GM18508 (cell line): ENCODE data around the gene CDC27.
"Not testable (repeated sequence)": the region's sequence is repeated elsewhere in the genome, so short reads cannot be mapped to it uniquely, and the experiment has no call there.

Experiments used
- ATAC-seq: cut with Tn5 transposase; IDR thresholded peaks from one replicate; pipeline ENCODE4 v1.9.1; 2021; ENCODE audit warnings: moderate number of reproducible peaks; ENCODE audit not compliant: insufficient read depth, unreplicated experiment

Gene CDC27

DNA sequence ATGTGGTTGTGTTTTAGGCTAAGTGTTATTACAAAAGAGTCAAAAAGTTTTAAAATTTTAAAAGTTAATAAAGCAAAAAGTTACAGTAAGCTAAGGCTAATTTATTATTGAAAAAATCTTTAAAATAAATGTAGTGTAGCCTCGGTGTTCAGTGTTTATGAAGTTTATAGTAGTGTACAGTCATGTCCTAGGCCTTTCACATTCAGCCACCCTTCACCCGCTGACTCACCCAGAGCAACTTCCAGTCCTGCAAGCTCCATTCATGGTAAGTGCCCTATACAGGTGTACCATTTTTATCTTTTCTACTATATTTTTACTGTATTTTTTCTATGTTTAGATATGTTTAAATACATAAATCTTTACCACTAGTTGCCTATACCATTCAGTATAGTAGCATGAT lies 111.5 kb downstream of the CDC27 start:
- no peak for ATAC-seq

DNA sequence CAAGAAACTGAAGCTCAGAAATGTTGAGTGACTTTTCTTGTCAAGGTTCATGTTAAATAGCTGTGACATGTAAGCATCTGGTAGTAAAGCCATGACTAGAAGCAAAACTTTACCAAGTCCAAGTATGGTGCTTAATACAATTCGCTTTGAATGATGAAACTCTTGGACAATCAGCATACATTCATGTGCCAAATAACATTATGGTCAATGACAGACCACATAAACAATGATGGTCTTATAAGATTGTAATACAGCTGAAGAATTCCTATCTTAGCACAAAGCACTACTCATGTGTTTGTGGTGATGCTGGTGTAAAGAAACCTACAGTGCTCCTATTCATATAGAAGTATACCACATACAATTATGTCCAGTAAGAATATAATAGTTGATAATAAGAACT lies 112.9 kb downstream of the CDC27 start:
- no peak for ATAC-seq

DNA sequence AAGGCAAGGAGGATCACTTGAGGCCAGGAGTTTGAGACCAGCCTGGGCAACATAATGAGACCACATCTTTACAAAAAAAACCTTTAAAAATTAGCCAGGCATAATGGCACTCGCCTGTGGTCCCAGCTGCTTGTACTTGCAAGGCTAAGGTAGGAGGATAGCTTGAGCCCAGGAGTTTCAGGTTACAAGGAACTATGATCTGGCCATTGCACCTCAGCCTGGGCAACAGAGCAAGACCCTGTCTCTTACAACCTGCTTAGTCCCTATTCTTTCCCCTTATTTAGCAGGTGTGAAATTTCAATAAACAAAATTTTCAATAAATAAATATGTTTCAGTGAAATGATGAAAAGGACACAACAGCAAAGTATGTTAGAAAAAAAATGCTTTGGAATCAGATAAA lies 114.7 kb downstream of the CDC27 start:
- not testable (repeated sequence) for ATAC-seq

DNA sequence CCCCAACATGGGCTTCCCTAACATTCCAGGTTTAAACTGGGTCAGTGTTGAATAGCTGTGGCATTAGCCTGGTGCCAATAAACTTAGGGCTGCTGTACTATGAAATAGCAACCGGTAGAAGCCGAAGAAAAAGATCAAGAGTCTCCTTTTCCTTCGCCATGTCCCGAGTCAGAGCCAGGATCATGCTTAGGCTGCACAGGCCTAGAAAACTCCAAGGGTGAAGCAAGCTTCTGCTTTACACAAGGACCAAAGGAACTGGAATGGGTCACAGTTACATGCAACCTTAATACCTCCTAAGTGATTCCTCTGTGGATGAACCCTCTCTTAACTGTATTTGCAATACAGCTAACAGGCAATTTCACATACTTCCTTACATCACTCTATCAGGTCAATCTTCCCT lies 115.5 kb downstream of the CDC27 start:
- not testable (repeated sequence) for ATAC-seq

DNA sequence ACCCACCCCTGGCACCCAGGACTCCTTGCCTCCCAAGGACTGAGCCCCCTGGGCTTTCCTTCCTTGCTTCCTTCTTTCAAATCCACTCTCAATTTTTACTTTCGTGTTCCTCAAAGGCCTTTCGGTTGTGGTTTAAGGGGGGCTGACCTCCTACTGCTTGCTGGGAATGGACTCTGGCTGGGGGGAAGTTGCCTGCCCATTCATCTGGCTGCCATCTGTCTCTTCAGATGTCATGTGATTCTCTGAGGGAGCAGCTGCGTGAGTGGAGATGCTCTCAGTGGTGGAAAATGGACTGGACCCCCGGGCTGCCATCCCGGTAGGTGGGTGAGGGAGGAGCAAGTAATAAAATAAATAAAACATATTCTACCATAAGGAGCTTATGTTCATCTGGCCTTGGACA lies 116.2 kb downstream of the CDC27 start:
- no peak for ATAC-seq

DNA sequence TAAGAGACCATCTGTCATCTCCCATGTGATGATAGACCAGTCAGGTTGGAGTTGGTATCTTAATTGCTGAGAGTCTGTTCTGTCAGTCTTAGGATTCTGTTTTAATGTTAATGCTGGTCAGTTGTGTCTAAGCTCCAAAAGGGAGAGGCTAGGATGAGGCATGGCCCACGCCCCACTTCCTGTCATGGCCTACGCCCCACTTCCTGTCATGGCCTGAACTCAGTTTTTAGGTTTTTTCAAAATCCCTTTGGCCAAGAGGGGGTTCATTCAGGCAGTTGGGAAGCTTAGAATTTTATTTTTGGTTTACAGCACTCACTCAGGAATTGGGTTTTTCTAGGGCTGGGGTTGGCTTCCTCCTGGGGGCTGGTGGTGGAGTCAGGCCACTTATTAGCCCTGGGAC lies 117.9 kb downstream of the CDC27 start:
- not testable (repeated sequence) for ATAC-seq

DNA sequence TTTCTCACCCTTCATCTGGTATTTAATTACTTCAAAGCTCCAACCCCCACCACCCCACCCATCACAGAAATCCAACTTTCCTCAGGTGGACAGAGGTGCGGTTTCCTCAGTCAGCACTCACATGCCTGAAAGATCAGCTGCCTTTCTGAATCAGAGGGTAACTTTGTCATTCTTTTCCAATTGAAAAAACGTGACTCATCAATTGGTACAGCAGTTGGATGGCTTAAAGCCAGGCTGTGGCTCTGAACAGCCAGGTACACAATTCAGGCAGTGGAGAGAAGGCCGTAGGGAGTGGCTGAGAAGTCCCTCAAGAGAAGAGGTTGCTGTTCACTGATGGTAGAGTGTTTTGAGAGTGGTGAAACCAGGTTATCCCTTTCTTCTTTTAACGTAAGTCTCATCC lies 118.8 kb downstream of the CDC27 start:
- not testable (repeated sequence) for ATAC-seq
